H1 (cell line): ENCODE results near the gene SCNM1. TPM values are rescaled to one million over a fixed set of nuclear protein-coding genes. Genes with fewer than 3 reads are reported as not detected.

Source experiments
- MAX ChIP-seq: IDR thresholded peaks from 2 replicates; pipeline ENCODE4 v1.6.1; 2012; ENCODE audit warnings: inconsistent platforms
- polyA plus RNA-seq, 7 experiments: library from polyadenylated mRNA; depleted of rRNA in 3 of 7; stranded (reverse) in 5 of 7; unstranded in 2 of 7; fragments of >200 nt in 5 of 7; fragments of 200-250 nt in 2 of 7; gene quantifications; 1 replicate in 5 of 7; 2 replicates in 1 of 7; 4 replicates in 1 of 7; pipeline versions ENCODE4 v1.2.1 to v1.2.3, GENCODE V29; 2011 to 2013; ENCODE audit warnings: missing spikeins in 2 of 7, mixed read lengths in 2 of 7
- total RNA-seq: library from RNA; stranded (reverse); fragmentation: NEBNext Ultra II Directional; extraction: Animal tissue kit (Norgen Biotek cat#: 25700); gene quantifications from 2 replicates; pipeline ENCODE4 v1.2.1, GENCODE V29; 2021

The SCNM1 gene
- total and polyA plus RNA-seq, 2 of the 8 experiments (the other 6 are each of a cell fraction or from before 2014, with no cell fraction given), result 13.6 to 46.2 TPM

GRCh38 chr1:151164732-151165280, 1.1 kb upstream of the SCNM1 start (continued):
- TF ChIP-seq MAX, result no peak
